ENCODE results near the gene SH3YL1. TPM values are rescaled to one million over a fixed set of nuclear protein-coding genes. Genes with fewer than 3 reads are reported as not detected.

Gene SH3YL1
- total RNA-seq, 4 donors from 2014 or later = 70.7 to 344 (median 98.0) TPM

- Histone ChIP-seq H3K4me3 (no peak overlapping the region), H3K27me3 (no peaks in the 10 kb centered on the region), H3K27ac (no peak overlapping the region), H3K4me1 (no peaks in the 10 kb centered on the region), H3K9me3 (peaks cover 2 to 7% of the 10 kb centered on the region in 2 donors), H3K36me3 (no peaks in the 10 kb centered on the region)
- WGBS, 2 donors (ENCODE audit: low coverage in 1 of 2) = 30 to 77% methylated on average over 1 to 2 of the region's 2 CpGs
- intact Hi-C loops (cut with DNase I; ENCODE audit: low total_unique reads) = no loop called here
- in situ Hi-C loops (cut with MboI; ENCODE audit: low pct_ligation_motif_present in 1 of 4, low pct_unique_long_range_greater_than_20kb in 1 of 4, low sequenced_read_pairs in 3 of 4) = no loop called here
- TF ChIP-seq POLR2A (IDR thresholded peaks at IDR 0.05) = no peak
- TF ChIP-seq, protein P1, sequence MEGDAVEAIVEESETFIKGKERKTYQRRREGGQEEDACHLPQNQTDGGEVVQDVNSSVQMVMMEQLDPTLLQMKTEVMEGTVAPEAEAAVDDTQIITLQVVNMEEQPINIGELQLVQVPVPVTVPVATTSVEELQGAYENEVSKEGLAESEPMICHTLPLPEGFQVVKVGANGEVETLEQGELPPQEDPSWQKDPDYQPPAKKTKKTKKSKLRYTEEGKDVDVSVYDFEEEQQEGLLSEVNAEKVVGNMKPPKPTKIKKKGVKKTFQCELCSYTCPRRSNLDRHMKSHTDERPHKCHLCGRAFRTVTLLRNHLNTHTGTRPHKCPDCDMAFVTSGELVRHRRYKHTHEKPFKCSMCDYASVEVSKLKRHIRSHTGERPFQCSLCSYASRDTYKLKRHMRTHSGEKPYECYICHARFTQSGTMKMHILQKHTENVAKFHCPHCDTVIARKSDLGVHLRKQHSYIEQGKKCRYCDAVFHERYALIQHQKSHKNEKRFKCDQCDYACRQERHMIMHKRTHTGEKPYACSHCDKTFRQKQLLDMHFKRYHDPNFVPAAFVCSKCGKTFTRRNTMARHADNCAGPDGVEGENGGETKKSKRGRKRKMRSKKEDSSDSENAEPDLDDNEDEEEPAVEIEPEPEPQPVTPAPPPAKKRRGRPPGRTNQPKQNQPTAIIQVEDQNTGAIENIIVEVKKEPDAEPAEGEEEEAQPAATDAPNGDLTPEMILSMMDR (IDR thresholded peaks at IDR 0.05) = no peak
- TF ChIP-seq EP300 (IDR thresholded peaks at IDR 0.05; ENCODE audit: low read depth) = no peak
- TF ChIP-seq POLR2AphosphoS5 (IDR thresholded peaks at IDR 0.05) = no peak
- DNase-seq = no peak
Observed at GRCh38 chr2:187825-188224, 76.0 kb downstream of the SH3YL1 start.

DNA sequence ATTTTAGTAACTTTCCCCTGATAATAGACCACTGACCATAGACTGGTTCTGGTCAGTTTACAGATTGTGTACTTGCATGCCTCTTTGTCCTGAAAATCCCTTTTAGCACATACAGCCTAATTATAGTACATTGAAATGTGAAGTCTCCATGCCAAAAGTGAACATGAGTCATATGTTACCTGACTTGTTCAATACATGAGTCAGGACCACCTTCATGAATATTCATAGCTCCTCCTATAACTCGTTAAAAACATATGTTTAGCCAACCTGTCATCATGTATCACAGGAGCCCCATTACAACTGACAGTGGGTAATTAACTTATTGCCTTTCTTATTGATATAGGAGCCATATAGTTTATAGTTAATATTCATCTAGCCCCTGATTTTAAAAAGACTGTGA lies 78.6 kb downstream of the SH3YL1 start:
- H3K4me1 ChIP-seq = no peaks in the 10 kb centered on the region
- no peaks in the 10 kb centered on the region for H3K36me3 ChIP-seq
- TF ChIP-seq, protein P1 (IDR thresholded peaks at IDR 0.05) = no peak
- TF ChIP-seq POLR2AphosphoS5 (IDR thresholded peaks at IDR 0.05) = no peak
- no peak for TF ChIP-seq POLR2A (IDR thresholded peaks at IDR 0.05)
- no peak for TF ChIP-seq EP300 (IDR thresholded peaks at IDR 0.05; ENCODE audit: low read depth)
- intact Hi-C loops (cut with DNase I; ENCODE audit: low total_unique reads) (no loop called here), in situ Hi-C loops (cut with MboI; ENCODE audit: low pct_ligation_motif_present in 1 of 4, low pct_unique_long_range_greater_than_20kb in 1 of 4, low sequenced_read_pairs in 3 of 4) (no loop called here)
- 60 to 69% methylated on average over 1 of the region's 1 CpG for WGBS, 2 donors (ENCODE audit: low coverage in 1 of 2)
- no peak for DNase-seq
- H3K27ac ChIP-seq = no peak overlapping the region
- no peaks in the 10 kb centered on the region for H3K27me3 ChIP-seq
- no peak overlapping the region for H3K4me3 ChIP-seq
- peaks cover 2 to 10% of the 10 kb centered on the region in 2 donors for H3K9me3 ChIP-seq

GRCh38 chr2:184695-185094 lies 79.1 kb downstream of the SH3YL1 start:
- TF ChIP-seq, protein P1 (IDR thresholded peaks at IDR 0.05) = no peak
- TF ChIP-seq POLR2AphosphoS5 (IDR thresholded peaks at IDR 0.05) (no peak), EP300 (IDR thresholded peaks at IDR 0.05; ENCODE audit: low read depth) (no peak), POLR2A (IDR thresholded peaks at IDR 0.05) (no peak)
- H3K4me1 ChIP-seq = no peaks in the 10 kb centered on the region
- no peaks in the 10 kb centered on the region for H3K27me3 ChIP-seq
- in situ Hi-C loops (cut with MboI; ENCODE audit: low pct_ligation_motif_present in 1 of 4, low pct_unique_long_range_greater_than_20kb in 1 of 4, low sequenced_read_pairs in 3 of 4) (no loop called here), intact Hi-C loops (cut with DNase I; ENCODE audit: low total_unique reads) (no loop called here)
- DNase-seq = no peak
- peaks cover 2 to 10% of the 10 kb centered on the region in 2 donors for H3K9me3 ChIP-seq
- no peak overlapping the region for H3K27ac ChIP-seq
- no peaks in the 10 kb centered on the region for H3K36me3 ChIP-seq
- H3K4me3 ChIP-seq = no peak overlapping the region

DNA sequence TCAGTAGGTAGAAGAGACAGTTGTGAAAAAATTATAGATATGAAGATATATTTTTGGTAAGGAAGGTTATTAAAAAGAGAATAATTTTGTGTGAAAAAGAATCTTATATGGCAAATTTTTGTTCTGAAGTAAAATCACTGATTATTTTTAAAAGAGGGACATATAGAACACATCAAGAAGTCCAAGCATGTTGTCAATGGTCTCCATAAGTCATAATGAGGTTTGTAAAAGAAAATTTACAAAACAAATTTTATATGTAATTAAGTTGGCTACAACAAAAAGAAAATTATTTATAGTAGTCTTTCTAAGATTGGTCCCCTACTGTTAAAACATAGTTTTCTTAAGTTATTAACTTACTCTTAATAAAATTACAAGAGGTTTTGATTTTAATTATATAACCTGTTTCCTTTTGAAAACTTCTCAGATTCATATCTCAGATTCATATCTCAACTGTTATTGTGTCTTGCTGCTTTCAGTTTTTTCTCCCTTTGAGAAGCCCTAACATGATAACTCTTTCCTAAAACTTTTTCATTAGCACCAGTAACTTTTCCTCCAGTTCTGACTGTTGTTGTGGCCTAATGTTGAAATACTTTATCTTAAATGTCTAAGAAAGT lies 81.2 kb downstream of the SH3YL1 start:
- no peak for DNase-seq
- intact Hi-C loops (cut with DNase I; ENCODE audit: low total_unique reads) (no loop called here), in situ Hi-C loops (cut with MboI; ENCODE audit: low pct_ligation_motif_present in 1 of 4, low pct_unique_long_range_greater_than_20kb in 1 of 4, low sequenced_read_pairs in 3 of 4) (no loop called here)
- H3K27ac ChIP-seq = no peak overlapping the region
- H3K9me3 ChIP-seq = peaks cover 0 to 8% of the 10 kb centered on the region in 2 donors
- no peaks in the 10 kb centered on the region for H3K36me3 ChIP-seq
- H3K27me3 ChIP-seq = no peaks in the 10 kb centered on the region
- H3K4me3 ChIP-seq = no peak overlapping the region
- no peak for TF ChIP-seq POLR2A (IDR thresholded peaks at IDR 0.05)
- no peak for TF ChIP-seq POLR2AphosphoS5 (IDR thresholded peaks at IDR 0.05)
- H3K4me1 ChIP-seq = no peaks in the 10 kb centered on the region

GRCh38 chr2:180311-180710 lies 83.5 kb downstream of the SH3YL1 start:
- H3K36me3 ChIP-seq = no peaks in the 10 kb centered on the region
- in situ Hi-C loops (cut with MboI; ENCODE audit: low pct_ligation_motif_present in 1 of 4, low pct_unique_long_range_greater_than_20kb in 1 of 4, low sequenced_read_pairs in 3 of 4) (no loop called here), intact Hi-C loops (cut with DNase I; ENCODE audit: low total_unique reads) (no loop called here)
- TF ChIP-seq EP300 (IDR thresholded peaks at IDR 0.05; ENCODE audit: low read depth) (no peak), POLR2A (IDR thresholded peaks at IDR 0.05) (no peak), POLR2AphosphoS5 (IDR thresholded peaks at IDR 0.05) (no peak)
- TF ChIP-seq, protein P1 (IDR thresholded peaks at IDR 0.05) = no peak
- no peak overlapping the region for H3K27ac ChIP-seq
- H3K4me1 ChIP-seq = peaks cover 0 to 5% (median under 1%) of the 10 kb centered on the region in 4 donors
- 58 to 59% methylated on average over 3 of the region's 3 CpGs for WGBS, 2 donors (ENCODE audit: low coverage in 1 of 2)
- peaks cover 0 to 4% of the 10 kb centered on the region in 2 donors for H3K9me3 ChIP-seq
- no peak for DNase-seq
- no peak overlapping the region for H3K4me3 ChIP-seq
- no peaks in the 10 kb centered on the region for H3K27me3 ChIP-seq
